SK-N-SH (cell line): ENCODE data around the gene RRBP1.

Experiments used
- GATA2 ChIP-seq: sonication (generic); formaldehyde crosslinking; IDR thresholded peaks from 2 replicates; pipeline ENCODE4 v1.5.0; 2020; ENCODE audit warnings: mild to moderate bottlenecking, missing genetic modification reagents
- SMC3 ChIP-seq: IDR thresholded peaks from 2 replicates; pipeline ENCODE4 v1.6.1; 2012; ENCODE audit warnings: low read depth, low read length, improper control_type of control experiment
- TF ChIP-seq, protein P1 (sequence below): fragments of 200-600 bp; sonication (generic); IDR thresholded peaks from 2 replicates; pipeline ENCODE4 v1.6.1; 2017; ENCODE audit warnings: antibody characterized with exemption, mild to moderate bottlenecking, moderate library complexity

DNA sequence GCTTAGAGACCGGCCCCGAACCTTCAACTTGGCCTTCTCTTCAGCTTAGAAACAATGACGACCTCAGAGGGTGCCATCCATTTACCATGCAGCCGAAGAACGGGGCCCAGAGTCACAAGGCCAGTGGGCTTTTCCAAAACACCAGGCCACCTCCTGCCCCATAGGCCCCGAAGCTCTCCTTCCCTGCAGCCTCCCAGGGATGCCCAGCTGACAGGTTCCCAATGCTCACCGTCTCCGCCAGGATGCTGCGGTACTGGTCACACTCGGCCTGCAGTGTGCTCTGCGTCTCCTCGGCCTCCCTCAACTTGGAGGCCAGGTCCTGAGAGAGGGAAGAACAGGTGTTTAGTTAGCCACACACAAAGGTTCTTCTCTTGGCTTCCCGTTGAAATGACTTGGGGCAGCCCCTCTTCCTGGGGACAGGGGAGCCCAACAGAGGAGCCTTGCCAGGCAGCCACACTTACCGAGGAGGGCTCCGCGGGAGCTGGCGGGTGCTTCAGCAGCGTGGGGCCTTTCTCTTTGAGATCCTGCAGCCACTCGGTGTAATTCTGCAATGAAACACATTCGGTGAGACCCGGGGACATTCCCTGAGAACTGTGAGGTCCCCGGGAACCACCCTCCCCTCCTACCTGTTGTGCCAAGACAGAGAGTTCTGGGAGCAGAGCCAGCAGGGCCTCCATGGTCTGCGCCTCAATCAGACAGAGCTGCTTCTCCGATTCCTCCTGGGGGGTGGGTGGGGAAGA is 60.6 kb downstream of the RRBP1 start:
- TF ChIP-seq, protein P1, sequence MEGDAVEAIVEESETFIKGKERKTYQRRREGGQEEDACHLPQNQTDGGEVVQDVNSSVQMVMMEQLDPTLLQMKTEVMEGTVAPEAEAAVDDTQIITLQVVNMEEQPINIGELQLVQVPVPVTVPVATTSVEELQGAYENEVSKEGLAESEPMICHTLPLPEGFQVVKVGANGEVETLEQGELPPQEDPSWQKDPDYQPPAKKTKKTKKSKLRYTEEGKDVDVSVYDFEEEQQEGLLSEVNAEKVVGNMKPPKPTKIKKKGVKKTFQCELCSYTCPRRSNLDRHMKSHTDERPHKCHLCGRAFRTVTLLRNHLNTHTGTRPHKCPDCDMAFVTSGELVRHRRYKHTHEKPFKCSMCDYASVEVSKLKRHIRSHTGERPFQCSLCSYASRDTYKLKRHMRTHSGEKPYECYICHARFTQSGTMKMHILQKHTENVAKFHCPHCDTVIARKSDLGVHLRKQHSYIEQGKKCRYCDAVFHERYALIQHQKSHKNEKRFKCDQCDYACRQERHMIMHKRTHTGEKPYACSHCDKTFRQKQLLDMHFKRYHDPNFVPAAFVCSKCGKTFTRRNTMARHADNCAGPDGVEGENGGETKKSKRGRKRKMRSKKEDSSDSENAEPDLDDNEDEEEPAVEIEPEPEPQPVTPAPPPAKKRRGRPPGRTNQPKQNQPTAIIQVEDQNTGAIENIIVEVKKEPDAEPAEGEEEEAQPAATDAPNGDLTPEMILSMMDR = no peak
- no peak for TF ChIP-seq GATA2 (CRISPR knock-in tag)
- no peak for TF ChIP-seq SMC3
